SK-MEL-5 (cell line): ENCODE results near the gene CACNG1. TPM values are rescaled to one million over a fixed set of nuclear protein-coding genes. Genes with fewer than 3 reads are reported as not detected.
"Not testable (repeated sequence)": the region's sequence is repeated elsewhere in the genome, so short reads cannot be mapped to it uniquely, and the experiment has no call there.

Experiments
- DNase-seq: peaks from one replicate; pipeline ENCODE4 v3.0.0-alpha.2; 2016; ENCODE audit warnings: low read depth, low spot score
- in situ Hi-C: cut with HindIII; loops from 2 replicates; pipeline ENCODE4 v1.10.0; 2016; ENCODE audit warnings: low sequenced_read_pairs, high pct_unique_total_duplicates, low pct_unique_long_range_greater_than_20kb
- total RNA-seq: library from RNA; depleted of rRNA; stranded (reverse); fragments of >200 nt; shearing (Covaris generic); gene quantifications from 2 replicates; pipeline ENCODE4 v1.2.3, GENCODE V29; 2014; rRNA removed

CACNG1 gene
- total RNA-seq, 1 experiment from 2014 or later: not detected

GRCh38 chr17:67093348-67093747 lies 49.0 kb downstream of the CACNG1 start:
- in situ Hi-C loops: no loop called here
- no peak for DNase-seq

GRCh38 chr17:67095291-67095690 lies 50.9 kb downstream of the CACNG1 start:
- DNase-seq, in situ Hi-C loops: not testable (repeated sequence)

GRCh38 chr17:67095803-67096202 lies 51.4 kb downstream of the CACNG1 start:
- DNase-seq: no peak
- in situ Hi-C loops: no loop called here

GRCh38 chr17:67096609-67097008 lies 52.3 kb downstream of the CACNG1 start:
- in situ Hi-C loops: no loop called here

DNA sequence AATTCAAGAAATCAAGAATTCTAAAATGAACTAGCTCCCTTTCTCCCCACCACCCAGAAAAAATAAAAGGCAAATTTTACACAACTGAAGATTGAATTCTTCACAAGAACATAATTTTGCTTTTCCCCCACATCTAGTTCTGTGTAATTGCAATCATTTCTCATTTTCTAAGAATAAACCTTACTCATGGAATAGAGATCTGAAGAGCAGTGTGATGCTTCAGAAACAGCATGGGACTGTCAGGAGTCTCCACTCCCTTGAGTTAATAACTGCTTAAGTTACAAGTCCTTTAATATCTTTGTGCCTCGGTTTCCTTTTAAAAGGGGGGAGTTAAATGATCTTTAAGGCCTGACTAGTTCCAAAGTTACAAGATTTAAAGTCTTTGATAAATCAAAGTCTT lies 53.7 kb downstream of the CACNG1 start:
- in situ Hi-C loops: no loop called here
- no peak for DNase-seq

More at GRCh38 chr17:67096609-67097008, 52.3 kb downstream of the CACNG1 start:
- no peak for DNase-seq

DNA sequence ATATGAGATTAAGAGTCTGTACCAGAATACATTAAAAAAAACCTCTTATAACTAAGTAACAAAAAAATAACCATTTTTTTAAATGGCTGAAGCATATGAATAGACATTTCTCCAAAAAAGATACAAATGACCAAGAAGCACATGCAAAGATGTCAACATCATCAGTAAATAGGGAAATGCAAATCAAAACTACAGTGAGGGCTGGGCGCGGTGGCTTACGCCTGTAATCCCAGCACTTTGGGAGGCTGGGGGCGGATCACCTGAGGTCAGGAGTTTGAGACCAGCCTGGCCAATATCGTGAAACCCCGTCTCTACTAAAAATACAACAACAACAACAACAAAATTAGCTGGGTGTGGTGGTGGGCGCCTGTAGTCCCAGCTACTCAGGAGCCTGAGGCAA lies 60.3 kb downstream of the CACNG1 start:
- in situ Hi-C loops, DNase-seq: not testable (repeated sequence)

- no peak for DNase-seq
- in situ Hi-C loops: no loop called here
Measured at GRCh38 chr17:67105213-67105612, 60.9 kb downstream of the CACNG1 start.

Other genes starting within 250 kb of the CACNG1 start
- gene CACNG5, start 209.4 kb upstream of the CACNG1 start, total RNA-seq: not detected in 2 replicates
- not detected in 2 replicates for gene CACNG4, start 79.8 kb upstream of the CACNG1 start, total RNA-seq
- gene HELZ, start 200.6 kb downstream of the CACNG1 start, total RNA-seq: 45.7 and 48.5 TPM in 2 replicates